Activated CD8-positive, alpha-beta memory T cell treated with anti-CD3 and anti-CD28 coated beads, Interleukin-2, amount 50 U/mL, for 4 hours (primary cell): Measurements from ENCODE around the gene UVSSA.
"Not testable (repeated sequence)": the region's sequence is repeated elsewhere in the genome, so short reads cannot be mapped to it uniquely, and the experiment has no call there.

Source experiments
- DNase-seq: peaks from one replicate; pipeline ENCODE4 v3.0.0-alpha.2; 2020

UVSSA gene

GRCh38 chr4:1365271-1366178, 18.5 kb downstream of the UVSSA start:
- no peak for DNase-seq

- DNase-seq = no peak
These were observed 19.6 kb downstream of the UVSSA start for GRCh38 chr4:1366371-1367229.

- no peak for DNase-seq
These were observed 20.4 kb downstream of the UVSSA start for GRCh38 chr4:1367230-1367935.

GRCh38 chr4:1367936-1368289, 20.9 kb downstream of the UVSSA start:
- no peak for DNase-seq

GRCh38 chr4:1368421-1369090, 21.5 kb downstream of the UVSSA start:
- DNase-seq = no peak

- no peak for DNase-seq
These were observed 22.1 kb downstream of the UVSSA start for GRCh38 chr4:1369091-1369450.

GRCh38 chr4:1369479-1370079, 22.6 kb downstream of the UVSSA start:
- DNase-seq = no peak

GRCh38 chr4:1370321-1371124, 23.5 kb downstream of the UVSSA start:
- DNase-seq = no peak

GRCh38 chr4:1371176-1372165, 24.5 kb downstream of the UVSSA start:
- no peak for DNase-seq

- DNase-seq = not testable (repeated sequence)
These were observed 25.6 kb downstream of the UVSSA start for GRCh38 chr4:1372576-1372975.

- DNase-seq = peak; percentile 11
These were observed 27.1 kb downstream of the UVSSA start for GRCh38 chr4:1373892-1374705.

- no peak for DNase-seq
These were observed 27.7 kb downstream of the UVSSA start for GRCh38 chr4:1374706-1375045.

GRCh38 chr4:1375051-1375721, 28.2 kb downstream of the UVSSA start:
- DNase-seq = no peak

GRCh38 chr4:1375761-1376322, 28.8 kb downstream of the UVSSA start:
- DNase-seq = no peak

- DNase-seq = no peak
These were observed 29.4 kb downstream of the UVSSA start for GRCh38 chr4:1376391-1376840.

- DNase-seq = no peak
These were observed 30.0 kb downstream of the UVSSA start for GRCh38 chr4:1376841-1377605.

- DNase-seq = no peak
These were observed 30.7 kb downstream of the UVSSA start for GRCh38 chr4:1377606-1378261.
